Right ventricle myocardium superior (tissue), 1 donor: Measurements from ENCODE around the gene CCDC171. TPM values are rescaled to one million over a fixed set of nuclear protein-coding genes. Genes with fewer than 3 reads are reported as not detected.
"Not testable (repeated sequence)": the region's sequence is repeated elsewhere in the genome, so short reads cannot be mapped to it uniquely, and the experiment has no call there.

Experiments used
- ATAC-seq: fragments of 200-7000 bp; cut with Tn5 transposase; one replicate; pipeline ENCODE4 v1.9.1; 2020; ENCODE audit warnings: mild to moderate bottlenecking; ENCODE audit not compliant: poor library complexity
- DNase-seq: peaks from one replicate; pipeline ENCODE4 v3.0.0-alpha.2; 2020
- intact Hi-C: fragments of 100-400 bp; cut with DNase I; formaldehyde crosslinking; loops from one replicate; pipeline ENCODE4 v1.11.2; 2022
- total RNA-seq: library from RNA; stranded (reverse); fragmentation: NEBNext Ultra II Directional; extraction: Animal tissue kit (Norgen Biotek cat#: 25700); gene quantifications from one replicate; pipeline ENCODE4 v1.2.1, GENCODE V29; 2021
- donor health status: DM: no; HTN: yes; CAD: no; lungs with severe emphysema.

The CCDC171 gene
- total RNA-seq, 1 donor from 2014 or later = 1.6 TPM

DNA sequence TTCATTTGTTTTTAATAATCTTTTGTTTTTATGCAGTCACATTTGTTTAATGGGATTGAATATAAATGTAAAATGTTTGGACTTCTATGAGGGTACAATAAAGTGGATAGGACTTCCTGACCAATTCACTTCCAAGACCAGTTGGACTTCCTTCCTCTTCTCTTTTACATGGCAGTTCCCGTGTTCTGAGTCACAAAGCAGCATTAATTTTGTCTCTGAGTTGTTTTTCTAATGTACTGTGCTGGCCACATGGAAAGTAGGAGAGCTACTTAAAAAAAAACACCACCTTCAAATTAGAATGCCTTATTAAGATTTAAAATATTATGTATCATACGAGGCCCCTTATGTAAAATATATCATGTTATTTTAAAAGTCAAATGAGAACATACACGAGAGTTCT lies 87.3 kb downstream of the CCDC171 start:
- intact Hi-C loops = no loop called here
- ATAC-seq (no peak), DNase-seq (no peak)

DNA sequence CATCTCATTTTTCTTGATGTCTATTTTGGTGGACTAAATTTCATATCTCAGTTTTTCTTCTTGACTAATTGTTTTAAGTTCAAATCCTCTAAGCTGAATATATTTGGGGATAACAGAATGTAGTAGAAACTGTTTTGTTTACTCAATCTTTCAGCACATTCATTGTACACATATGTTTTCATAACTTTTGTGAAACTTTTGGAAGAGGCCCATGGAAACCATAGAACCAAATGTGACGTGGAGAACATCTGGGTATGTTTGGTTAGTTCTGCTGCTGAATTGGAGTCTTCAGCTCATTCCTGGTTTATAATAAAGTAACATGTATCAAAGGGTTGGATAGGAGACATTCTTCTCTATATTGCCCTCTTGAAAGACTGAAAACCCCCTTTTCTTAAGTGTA lies 88.4 kb downstream of the CCDC171 start:
- intact Hi-C loops = no loop called here
- no peak for DNase-seq
- ATAC-seq = no peak

DNA sequence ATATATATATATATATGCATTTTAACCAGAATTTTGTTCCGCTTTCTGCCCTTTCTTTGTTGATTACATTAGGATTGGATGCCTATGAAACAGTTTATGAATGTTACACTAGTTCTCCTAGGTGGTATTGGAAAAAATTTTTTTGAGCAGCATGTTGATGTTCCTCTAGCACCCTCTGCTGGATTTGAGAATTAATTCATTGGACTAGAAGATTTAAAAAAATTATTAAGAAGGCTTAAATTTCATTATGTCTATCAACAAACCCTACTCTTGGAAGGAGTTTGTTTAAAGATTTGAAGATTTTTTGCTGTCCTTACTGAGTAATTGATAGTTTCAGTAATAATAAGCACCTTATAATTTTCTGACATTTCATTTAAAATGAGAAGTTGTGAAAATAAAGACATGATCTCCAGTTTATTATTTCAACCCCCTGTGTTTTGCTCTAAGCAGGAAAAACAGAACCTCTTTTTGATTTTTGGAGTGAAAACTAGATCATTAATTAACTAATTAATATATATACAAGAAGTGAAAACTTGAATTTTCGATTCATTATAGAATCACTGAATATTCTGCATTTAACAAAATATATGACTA lies 89.6 kb downstream of the CCDC171 start:
- DNase-seq (no peak), ATAC-seq (no peak)
- intact Hi-C loops = no loop called here

DNA sequence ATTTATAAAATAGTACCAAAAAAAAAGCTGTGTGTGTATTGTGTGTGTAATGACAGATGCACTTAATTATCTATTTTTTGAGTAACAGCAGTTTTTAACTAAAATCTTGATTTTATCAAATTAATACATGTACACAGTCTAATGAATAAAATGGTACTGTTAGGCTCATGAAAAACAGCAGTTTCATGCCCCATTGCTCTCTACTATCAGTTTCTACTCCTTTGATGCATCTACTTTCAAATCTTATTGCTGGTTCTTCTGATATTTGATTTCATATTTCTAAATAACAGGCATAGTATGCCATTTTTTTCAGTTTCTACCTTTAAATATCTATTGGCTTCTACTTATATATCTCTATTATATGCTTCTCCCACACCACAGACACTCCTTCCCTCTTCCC lies 117.4 kb downstream of the CCDC171 start:
- intact Hi-C loops = no loop called here
- ATAC-seq (no peak), DNase-seq (no peak)

DNA sequence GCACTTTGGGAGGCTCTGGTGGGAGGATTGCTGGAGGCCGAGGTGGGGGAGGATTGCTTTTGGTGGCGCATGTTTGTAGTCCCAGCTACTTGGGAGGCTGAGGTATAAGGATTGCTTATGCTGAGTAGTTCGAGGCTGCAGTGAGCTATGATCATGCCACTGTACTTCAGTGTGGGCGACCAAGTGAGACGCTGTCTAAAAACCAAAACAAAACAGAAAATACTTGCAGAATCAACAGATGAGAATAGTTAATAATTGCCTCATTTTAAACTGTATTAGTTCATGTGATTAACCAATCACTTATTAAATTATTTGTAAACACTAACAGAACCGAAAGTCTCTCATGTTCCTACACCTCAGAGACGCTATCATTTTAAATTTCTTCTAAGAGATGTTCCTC lies 118.1 kb downstream of the CCDC171 start:
- ATAC-seq = no peak
- intact Hi-C loops = no loop called here

DNA sequence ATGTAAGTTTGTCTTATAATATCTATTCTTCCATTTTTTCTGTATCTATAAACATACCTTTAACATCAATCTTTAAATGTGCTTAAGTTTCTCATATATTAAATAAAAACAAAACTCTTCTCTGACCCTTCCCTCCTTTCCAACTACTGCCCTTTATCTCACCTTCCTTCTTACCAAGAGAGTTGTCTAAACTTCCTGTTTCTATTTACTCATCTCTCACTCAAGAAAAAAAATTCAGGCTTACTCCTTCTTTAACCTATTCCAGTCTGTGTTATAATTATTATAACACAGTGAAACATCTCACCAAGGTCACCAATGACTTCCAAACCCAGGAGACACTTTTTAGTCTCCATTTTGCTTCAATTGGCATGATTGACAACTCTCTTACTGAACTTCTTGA lies 140.9 kb downstream of the CCDC171 start:
- intact Hi-C loops = no loop called here
- ATAC-seq = no peak
- no peak for DNase-seq

More for the DNA sequence above, 118.1 kb downstream of the CCDC171 start:
- DNase-seq = no peak

DNA sequence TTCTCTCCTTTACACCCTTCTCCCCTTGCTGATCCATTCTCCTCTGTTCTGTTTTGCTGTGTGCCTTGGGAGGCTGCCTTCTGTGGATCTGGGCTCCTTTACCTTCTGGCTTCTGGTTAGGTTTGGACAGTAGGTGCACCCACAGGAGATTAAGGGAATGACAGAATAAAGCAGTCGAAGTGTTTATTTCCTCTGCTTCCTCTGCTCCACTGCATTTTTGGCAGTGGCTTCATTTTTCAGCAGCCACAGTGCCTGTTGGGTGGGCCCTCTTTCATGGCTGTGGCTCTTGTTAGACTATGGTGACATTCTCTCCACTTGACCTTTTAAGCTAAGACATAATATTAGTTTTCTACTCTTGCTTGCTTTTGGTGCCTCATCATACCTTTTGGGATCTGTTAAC lies 144.1 kb downstream of the CCDC171 start:
- no peak for DNase-seq
- intact Hi-C loops = no loop called here
- ATAC-seq = no peak

DNA sequence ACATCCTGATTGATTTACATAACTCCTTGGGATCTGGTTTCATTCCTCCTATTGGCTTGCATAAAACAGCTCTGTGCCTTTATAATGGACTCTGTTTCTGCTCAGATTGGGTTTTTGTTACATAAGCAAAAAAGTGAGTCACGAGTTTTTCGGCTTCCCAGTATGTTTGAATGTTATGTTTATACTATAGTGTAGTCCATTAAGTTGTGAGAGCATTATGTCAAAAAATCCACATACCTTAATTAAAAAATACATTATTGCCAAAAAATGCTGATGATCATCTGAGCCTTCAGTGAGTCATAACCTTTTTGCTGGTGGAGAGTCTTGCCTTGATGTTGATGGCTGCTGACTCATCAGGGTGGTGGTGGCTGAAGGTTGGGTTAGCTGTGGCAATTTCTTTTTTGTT lies 144.6 kb downstream of the CCDC171 start:
- intact Hi-C loops = no loop called here
- DNase-seq (no peak), ATAC-seq (no peak)

DNA sequence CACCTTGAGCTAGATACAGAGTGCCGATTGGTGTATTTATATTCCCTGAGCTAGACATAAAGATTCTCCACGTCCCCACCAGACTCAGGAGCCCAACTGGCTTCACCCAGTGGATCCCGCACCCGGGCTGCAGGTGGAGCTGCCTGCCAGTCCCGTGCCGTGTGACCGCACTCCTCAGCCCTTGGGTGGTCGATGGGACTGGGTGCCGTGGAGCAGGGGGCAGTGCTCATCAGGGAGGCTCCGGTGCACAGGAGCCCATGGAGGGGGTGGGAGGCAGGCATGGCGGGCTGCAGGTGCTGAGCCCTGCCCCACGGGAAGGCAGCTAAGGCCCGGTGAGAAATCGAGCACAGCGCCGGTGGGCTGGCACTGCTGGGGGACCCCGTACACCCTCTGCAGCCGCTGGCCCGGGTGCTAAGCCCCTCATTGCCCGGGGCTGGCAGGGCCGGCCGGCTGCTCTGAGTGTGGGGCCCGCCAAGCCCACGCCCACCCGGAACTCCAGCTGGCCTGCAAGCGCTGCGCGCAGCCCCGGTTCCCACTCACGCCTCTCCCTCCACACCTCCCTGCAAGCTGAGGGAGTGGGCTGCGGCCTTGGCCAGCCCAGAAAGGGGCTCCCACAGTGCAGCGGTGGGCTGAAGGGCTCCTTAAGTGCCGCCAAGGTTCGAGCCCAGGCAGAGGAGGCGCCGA lies 147.2 kb downstream of the CCDC171 start:
- DNase-seq, intact Hi-C loops, ATAC-seq: not testable (repeated sequence)

DNA sequence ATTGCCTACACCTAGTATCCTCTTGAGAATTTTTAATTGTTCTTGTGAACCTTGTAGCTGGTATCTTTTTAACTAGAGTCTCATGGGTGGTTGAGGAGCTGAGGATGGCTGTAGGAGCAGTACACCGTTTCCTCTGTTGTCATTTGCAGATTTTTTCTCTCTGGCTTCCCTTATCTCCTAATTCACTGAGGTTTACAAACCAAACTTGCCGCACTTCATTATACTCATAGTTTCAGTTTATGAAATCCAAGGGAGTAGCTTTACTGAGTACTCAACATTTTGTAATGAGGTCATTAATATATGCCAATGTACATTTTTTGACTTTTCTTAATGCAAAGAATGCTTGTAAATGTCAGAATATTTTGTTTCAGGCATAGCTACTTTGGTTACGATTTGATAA lies 154.2 kb downstream of the CCDC171 start:
- DNase-seq = no peak
- ATAC-seq = no peak
- intact Hi-C loops = no loop called here

DNA sequence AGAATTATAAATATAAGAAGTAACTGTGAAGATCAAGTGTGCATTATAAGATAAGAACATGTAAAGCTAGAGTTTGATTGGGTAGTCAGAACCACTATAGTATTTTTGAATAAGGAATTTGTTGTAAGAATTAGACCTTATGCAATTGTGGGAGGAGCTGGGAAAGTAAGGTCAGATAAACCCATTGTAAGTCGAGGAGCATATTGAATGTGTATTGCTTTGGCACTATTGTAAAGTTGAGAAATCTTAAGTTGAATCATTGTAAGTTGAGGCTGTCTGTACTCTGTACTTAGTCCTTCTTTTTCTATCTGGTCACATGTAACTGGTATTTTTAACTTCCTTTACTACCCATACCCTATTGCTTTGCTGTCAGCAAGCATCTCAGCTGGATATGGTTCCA lies 158.7 kb downstream of the CCDC171 start:
- ATAC-seq (no peak), DNase-seq (no peak)
- intact Hi-C loops = no loop called here

DNA sequence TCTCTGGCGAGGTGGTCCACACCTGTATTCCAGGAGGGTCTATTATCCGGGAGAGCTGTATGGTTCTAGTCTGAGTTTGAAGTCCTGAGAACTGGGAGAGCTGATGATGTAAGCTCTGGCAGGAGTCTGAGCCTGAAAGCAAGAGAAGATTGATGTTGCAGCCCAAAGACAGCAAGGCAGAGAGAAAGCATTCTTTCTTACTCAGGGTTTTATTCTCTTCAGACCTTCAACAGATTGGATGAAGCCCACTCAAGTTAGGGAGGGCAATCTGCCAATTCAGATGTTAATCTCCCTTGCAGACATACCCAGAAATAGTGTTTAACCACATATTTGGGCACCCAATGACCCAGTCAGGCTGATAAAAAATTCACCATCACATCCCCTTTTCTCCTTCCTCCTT lies 159.1 kb downstream of the CCDC171 start:
- DNase-seq (no peak), ATAC-seq (no peak)
- intact Hi-C loops = no loop called here

DNA sequence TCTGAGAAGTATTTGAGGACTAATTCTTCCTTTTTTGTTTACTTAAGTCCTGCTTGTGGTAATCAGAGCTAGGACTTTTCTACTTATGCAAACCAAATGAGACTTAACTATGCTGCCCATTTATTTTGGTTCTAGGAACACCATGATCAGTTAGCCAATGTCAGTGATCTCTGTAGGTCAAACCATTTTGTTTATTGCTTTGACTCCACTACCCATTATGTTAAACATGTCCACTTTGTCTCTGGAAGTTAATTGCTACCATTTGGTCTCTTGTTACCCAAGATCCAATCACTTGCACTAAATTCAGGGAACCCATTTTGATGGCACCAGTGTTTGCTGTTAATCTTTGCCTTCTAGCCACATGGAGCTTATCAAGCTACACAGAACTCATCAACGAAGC lies 161.9 kb downstream of the CCDC171 start:
- ATAC-seq = no peak
- intact Hi-C loops = no loop called here
- DNase-seq = no peak

DNA sequence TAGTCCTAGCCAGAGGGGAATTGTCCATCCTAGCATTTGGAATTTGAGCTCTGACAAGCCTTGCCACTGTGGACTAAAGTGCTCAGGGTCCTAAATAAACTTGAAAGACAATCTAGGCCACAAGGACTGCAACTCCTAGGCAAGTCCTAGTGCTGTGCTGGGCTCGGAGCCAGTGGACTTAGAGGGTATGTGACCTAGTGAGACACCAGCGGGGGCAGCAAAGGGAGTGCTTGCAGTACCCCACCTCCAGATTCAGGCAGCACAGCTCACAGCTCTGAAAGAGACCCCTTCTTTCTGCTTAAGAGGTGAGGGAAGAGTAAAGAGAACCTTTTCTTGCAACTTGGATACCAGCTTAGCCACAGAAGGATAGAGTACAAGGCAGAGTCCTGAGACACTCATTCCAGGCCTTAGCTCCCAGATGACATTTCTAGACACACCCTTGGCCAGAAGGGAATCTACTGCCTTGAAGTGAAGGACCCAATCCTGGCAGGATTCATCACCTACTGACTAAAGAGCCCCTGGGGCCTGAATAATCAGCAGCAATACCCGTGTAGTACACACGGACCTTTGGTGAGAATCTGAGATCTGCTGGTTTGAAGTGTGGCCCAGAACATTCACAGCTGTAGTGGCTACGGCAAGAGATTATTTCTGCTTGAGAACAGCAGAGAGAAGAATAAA lies 164.6 kb downstream of the CCDC171 start:
- DNase-seq (no peak), ATAC-seq (no peak)
- intact Hi-C loops = no loop called here

DNA sequence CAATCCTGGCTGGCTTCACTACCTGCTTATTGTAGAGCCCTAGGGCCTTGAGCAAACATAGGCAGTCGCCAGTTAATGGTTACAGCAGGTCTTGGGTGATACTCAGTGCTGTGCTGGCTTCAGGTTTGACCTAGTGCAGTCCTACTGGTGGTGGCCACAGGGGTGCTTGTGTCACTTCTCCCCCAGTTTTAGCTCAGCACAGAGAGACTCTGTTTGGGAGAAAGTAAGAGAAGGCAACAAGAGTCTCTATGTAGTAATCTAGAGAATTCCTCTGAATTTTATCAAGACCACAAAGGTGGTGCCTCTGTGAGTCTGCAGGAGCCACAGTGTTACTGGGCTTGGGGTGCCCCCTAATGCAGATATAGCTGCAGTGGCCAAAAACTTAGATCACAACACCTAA lies 165.6 kb downstream of the CCDC171 start:
- intact Hi-C loops = no loop called here
- DNase-seq = no peak
- no peak for ATAC-seq

DNA sequence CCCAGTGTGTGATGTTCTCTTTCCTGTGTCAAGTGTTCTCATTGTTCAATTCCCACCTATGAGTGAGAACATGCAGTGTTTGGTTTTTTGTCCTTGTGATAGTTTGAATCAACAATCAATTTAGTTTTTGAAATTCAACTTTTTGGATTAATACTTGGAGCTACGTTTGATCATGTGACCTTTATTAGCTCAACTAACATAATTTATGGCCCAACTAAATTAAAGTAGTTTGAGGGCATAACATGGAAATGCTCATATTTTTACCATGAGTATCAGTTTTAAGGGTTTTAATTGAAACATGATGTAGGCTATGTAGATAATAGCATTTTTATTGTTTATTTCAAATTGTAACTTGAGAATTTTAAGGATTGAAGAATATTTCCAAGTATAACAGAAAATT lies 168.0 kb downstream of the CCDC171 start:
- intact Hi-C loops = no loop called here
- ATAC-seq (no peak), DNase-seq (no peak)

DNA sequence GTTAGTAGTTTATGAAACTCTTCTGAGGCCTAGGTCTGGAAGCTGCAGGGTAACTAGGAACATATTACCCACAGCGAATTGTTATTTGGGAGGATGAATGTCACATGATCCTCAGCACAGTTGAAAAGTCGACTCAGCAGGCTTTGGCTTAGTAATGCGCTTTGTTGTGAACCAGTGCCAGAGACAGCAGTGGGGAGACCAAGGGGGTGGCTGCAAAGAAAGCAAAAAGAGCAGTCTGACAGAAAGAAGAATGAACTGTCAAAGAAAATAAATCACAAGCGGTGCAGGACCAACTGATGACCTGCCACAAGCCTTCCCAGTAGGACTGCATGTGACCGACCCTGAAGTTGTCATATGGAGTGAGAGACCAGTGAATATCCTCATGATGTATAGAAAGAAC lies 170.0 kb downstream of the CCDC171 start:
- intact Hi-C loops = no loop called here
- DNase-seq (no peak), ATAC-seq (no peak)

DNA sequence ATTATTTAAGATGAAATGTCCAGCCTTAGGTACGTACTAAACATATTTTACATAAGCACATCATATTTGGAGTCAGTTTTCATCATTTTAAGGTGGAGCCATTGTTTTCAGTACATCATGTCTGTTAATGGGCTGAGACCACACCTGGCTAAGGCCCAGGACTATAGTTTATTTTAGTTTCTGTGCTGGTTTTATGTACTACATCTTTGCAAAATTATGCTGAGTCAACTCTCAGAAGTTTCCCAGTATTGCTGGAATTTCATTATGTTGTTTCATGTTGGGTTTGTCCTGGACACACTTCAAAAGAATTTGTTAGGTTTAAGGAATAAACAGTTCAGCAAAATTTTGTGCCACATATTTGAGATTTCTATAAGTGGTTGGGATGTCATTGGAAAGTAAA lies 171.2 kb downstream of the CCDC171 start:
- intact Hi-C loops = no loop called here
- ATAC-seq (no peak), DNase-seq (no peak)

DNA sequence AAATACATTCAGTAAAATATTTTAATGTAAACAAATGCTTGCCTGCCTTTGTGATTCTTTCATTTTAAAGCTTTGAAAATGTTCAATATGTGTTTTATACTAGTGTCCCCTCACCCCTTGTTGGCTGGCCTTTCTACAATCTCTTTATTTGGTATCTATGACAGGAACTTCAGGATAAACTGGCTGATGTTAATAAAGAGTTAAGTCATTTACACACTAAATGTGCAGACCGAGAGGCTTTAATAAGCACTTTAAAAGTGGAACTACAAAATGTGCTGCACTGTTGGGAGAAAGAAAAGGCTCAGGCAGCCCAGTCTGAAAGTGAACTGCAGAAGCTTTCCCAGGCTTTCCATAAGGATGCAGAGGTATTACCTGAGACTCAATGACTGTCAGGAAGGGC lies 171.8 kb downstream of the CCDC171 start:
- intact Hi-C loops = no loop called here
- ATAC-seq (no peak), DNase-seq (no peak)

DNA sequence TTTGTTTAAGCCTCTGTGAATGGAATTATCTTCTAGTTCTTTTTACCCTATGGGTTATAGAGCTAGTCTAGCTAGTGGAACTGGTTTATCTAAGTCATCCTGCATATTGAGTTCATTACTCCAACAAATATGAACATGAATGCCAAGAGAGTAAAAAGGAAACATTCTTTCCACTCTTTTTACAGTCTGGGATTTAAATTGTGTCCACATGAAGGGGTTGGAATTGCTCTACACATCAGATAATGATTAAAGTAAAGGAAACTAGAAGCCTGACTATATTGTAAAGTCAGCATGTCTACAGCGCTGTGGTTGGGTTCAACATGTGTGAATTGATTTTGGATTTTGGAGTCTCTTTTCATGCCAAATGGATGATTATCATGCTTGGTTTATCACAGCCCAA lies 173.1 kb downstream of the CCDC171 start:
- intact Hi-C loops = no loop called here
- no peak for DNase-seq
- no peak for ATAC-seq
